ENCODE data around the gene VSIG10. TPM values are rescaled to one million over a fixed set of nuclear protein-coding genes. Genes with fewer than 3 reads are reported as not detected.

VSIG10 gene
- total and polyA plus RNA-seq, 2 of the 13 experiments (the other 11 are each of a cell fraction or from before 2014, with no cell fraction given), result 25.6 to 42.5 TPM

GRCh38 chr12:118055144-118055557 lies 48.7 kb downstream of the VSIG10 start:
- ChIA-PET POLR2A (interaction anchor here (1.6 kb wide), 1 partner anchor 318 kb away, joined by 4 read pairs; no protein-coding TSS in a partner anchor), CTCF (ENCODE audit: low intra/inter-chr PET ratio, low total read pairs) (interaction anchor here (1.1 kb wide), 1 partner anchor 181 kb away, joined by 3 read pairs; no protein-coding TSS in a partner anchor)
- Histone ChIP-seq H3K9ac (ENCODE audit: insufficient read depth, low read depth, low read length) (no peak overlapping the region), H3K27ac (ENCODE audit: extremely low read length, insufficient read depth, low read length) (no peak overlapping the region), H3K4me1 (ENCODE audit: insufficient read depth, low read length) (peaks cover 88% of the 10 kb centered on the region), H3K79me2 (ENCODE audit: insufficient read depth, low read length) (peaks cover 7% of the 10 kb centered on the region), H3K4me3 (replicated peaks in 1 of 3; ENCODE audit: insufficient read depth in 1 of 3, low read depth in 2 of 3, low read length in 3 of 3) (no peak overlapping the region), H4K20me1 (ENCODE audit: insufficient read depth, low read length) (no peaks in the 10 kb centered on the region), H3K36me3 (replicated peaks in 1 of 2; ENCODE audit: control insufficient read depth in 1 of 2, insufficient read depth in 2 of 2, low read length in 2 of 2) (peaks cover 3 to 9% of the 10 kb centered on the region in 2 experiments; a peak in 3 of 5 replicates), H3K9me3 (ENCODE audit: low read length) (no peaks in the 10 kb centered on the region), H3K27me3 (ENCODE audit: control insufficient read depth in 1 of 2, insufficient read depth in 2 of 2, low read length in 2 of 2) (no peaks in the 10 kb centered on the region; a peak in 1 of 5 replicates), H3K4me2 (ENCODE audit: low read depth, low read length) (peak overlapping the region; percentile 59), H2AFZ (ENCODE audit: low read length) (no peak overlapping the region)
- FAIRE-seq (peak; percentile 48), ATAC-seq (peak; percentile 51), DNase-seq (ENCODE audit: low spot score) (peak; percentile 68)
- in situ Hi-C loops (cut with HindIII; ENCODE audit: extremely low pct_ligation_motif_present, low pct_unique_long_range_greater_than_20kb) (no loop called here), intact Hi-C loops (cut with micrococcal nuclease; ENCODE audit: unreplicated experiment) (no loop called here)
- WGBS (ENCODE audit: low lambda C conversion rate), result 44% methylated on average over 2 of the region's 2 CpGs
- no TSS peak for BruUV-seq (replicated peaks)
- TF ChIP-seq E2F5 (CRISPR knock-in tag; conservative IDR thresholded peaks at IDR 0.05) (no peak), MBD4 (IDR thresholded peaks at IDR 0.05; ENCODE audit: borderline replicate concordance, low read length) (no peak), RARG (CRISPR knock-in tag; IDR thresholded peaks at IDR 0.05; ENCODE audit: low read depth) (no peak), ZNF614 (CRISPR knock-in tag; IDR thresholded peaks at IDR 0.05; ENCODE audit: borderline replicate concordance) (peak; percentile 66; the same call in 1 of the 2 replicates), SSRP1 (CRISPR knock-in tag; IDR thresholded peaks at IDR 0.05) (0 out of 2 replicates have a peak, but pooled peaks have one; percentile 32), U2AF2 (IDR thresholded peaks at IDR 0.05; ENCODE audit: low read depth, low read length) (no peak), MAFK (conservative IDR thresholded peaks at IDR 0.05 in 1 of 2, IDR thresholded peaks at IDR 0.05 in 1 of 2; ENCODE audit: low read length in 2 of 2) (no peak), ZNF546 (CRISPR knock-in tag; conservative IDR thresholded peaks at IDR 0.05) (no peak), HOMEZ (CRISPR knock-in tag; IDR thresholded peaks at IDR 0.05; ENCODE audit: low read depth) (peak; percentile 60; the same call in 1 of the 2 replicates), GTF2F1 (IDR thresholded peaks at IDR 0.05; ENCODE audit: low read length) (no peak), ZKSCAN5 (CRISPR knock-in tag; IDR thresholded peaks at IDR 0.05) (no peak), ZNF709 (CRISPR knock-in tag; IDR thresholded peaks at IDR 0.05) (no peak), ZNF562 (CRISPR knock-in tag; IDR thresholded peaks at IDR 0.05; ENCODE audit: borderline replicate concordance) (no peak), ELF1 (CRISPR knock-in tag; IDR thresholded peaks at IDR 0.05) (no peak), SP4 (CRISPR knock-in tag; IDR thresholded peaks at IDR 0.05) (no peak), ZBTB1 (CRISPR knock-in tag; IDR thresholded peaks at IDR 0.05; ENCODE audit: borderline replicate concordance) (no peak), ZNF572 (CRISPR knock-in tag; IDR thresholded peaks at IDR 0.05) (no peak), ZNF382 (CRISPR knock-in tag; IDR thresholded peaks at IDR 0.05; ENCODE audit: borderline replicate concordance) (no peak), ARID5B (CRISPR knock-in tag; IDR thresholded peaks at IDR 0.05) (peak; percentile 51), RXRA (CRISPR knock-in tag; IDR thresholded peaks at IDR 0.05) (no peak)
